Gastroesophageal sphincter (tissue), 4 donors: ENCODE data around the gene KLHDC4. TPM values are rescaled to one million over a fixed set of nuclear protein-coding genes. Genes with fewer than 3 reads are reported as not detected.

Experiments used
- ATAC-seq: fragments of 150-250 bp; one replicate; pipeline ENCODE4 v1.9.1; 2016; ENCODE audit warnings: mild to moderate bottlenecking, moderate library complexity
- H3K27ac ChIP-seq, 4 donors: fragments of 200-600 bp; sonication (generic) in 3 of 4; 1 replicate in 3 of 4; 2 replicates in 1 of 4; pipeline ENCODE4 v1.5.1; 2016 to 2019
- H3K27me3 ChIP-seq: fragments of 200-600 bp; sonication (generic); one replicate; pipeline ENCODE4 v1.5.1; 2019
- H3K36me3 ChIP-seq, 2 donors: fragments of 200-600 bp; sonication (generic); one replicate each; pipeline ENCODE4 v1.5.1; 2019; ENCODE audit warnings: control low read depth in 1 of 2
- H3K4me1 ChIP-seq, 3 donors: fragments of 200-600 bp; sonication (generic); 1 replicate in 2 of 3; 2 replicates in 1 of 3; pipeline ENCODE4 v1.5.1; 2016 to 2019; ENCODE audit warnings: control low read depth in 2 of 3
- H3K4me3 ChIP-seq, 2 donors: fragments of 200-600 bp; sonication (generic); one replicate each; pipeline ENCODE4 v1.5.1; 2019; ENCODE audit warnings: mild to moderate bottlenecking in 1 of 2, moderate library complexity in 1 of 2
- H3K9me3 ChIP-seq, 3 donors: fragments of 200-600 bp; sonication (generic); one replicate each; pipeline ENCODE4 v1.5.1; 2017 to 2019; ENCODE audit warnings: control low read depth in 2 of 3
- EP300 ChIP-seq: sonication (generic); formaldehyde crosslinking; IDR thresholded peaks from one replicate; pipeline ENCODE4 v1.6.1; 2017; ENCODE audit warnings: antibody characterized with exemption, mild to moderate bottlenecking
- POLR2A ChIP-seq, 2 donors: fragments of 450-650 bp; IDR thresholded peaks; one replicate each; pipeline ENCODE4 v1.6.1; 2017; ENCODE audit warnings: antibody characterized with exemption in 2 of 2, mild to moderate bottlenecking in 2 of 2, moderate library complexity in 1 of 2
- POLR2AphosphoS5 ChIP-seq: sonication (generic); formaldehyde crosslinking; IDR thresholded peaks from one replicate; pipeline ENCODE4 v1.6.1; 2017; ENCODE audit warnings: antibody characterized with exemption
- WGBS, 2 donors: methylation state at CpG; one replicate each; pipeline ENCODE4 v1.1.5; 2018; ENCODE audit warnings: low coverage in 1 of 2; 5-methylcytosine and 5-hydroxymethylcytosine counted together
- total RNA-seq, 4 donors: library from RNA; depleted of rRNA; stranded (reverse); fragments of >200 nt; gene quantifications; one replicate each; pipeline ENCODE4 v1.1.0, GENCODE V29; 2016
- TF ChIP-seq, protein P1 (sequence below), 4 experiments: fragments of 200-600 bp in 2 of 4; fragments of 450-650 bp in 2 of 4; sonication (generic) in 1 of 4; IDR thresholded peaks; one replicate each; pipeline ENCODE4 v1.5.1; 2017 to 2019; ENCODE audit warnings: antibody characterized with exemption in 4 of 4, mild to moderate bottlenecking in 2 of 4, moderate library complexity in 2 of 4

KLHDC4 gene
- total RNA-seq, 4 donors from 2014 or later: 9.8 to 33.8 (median 24.4) TPM

DNA sequence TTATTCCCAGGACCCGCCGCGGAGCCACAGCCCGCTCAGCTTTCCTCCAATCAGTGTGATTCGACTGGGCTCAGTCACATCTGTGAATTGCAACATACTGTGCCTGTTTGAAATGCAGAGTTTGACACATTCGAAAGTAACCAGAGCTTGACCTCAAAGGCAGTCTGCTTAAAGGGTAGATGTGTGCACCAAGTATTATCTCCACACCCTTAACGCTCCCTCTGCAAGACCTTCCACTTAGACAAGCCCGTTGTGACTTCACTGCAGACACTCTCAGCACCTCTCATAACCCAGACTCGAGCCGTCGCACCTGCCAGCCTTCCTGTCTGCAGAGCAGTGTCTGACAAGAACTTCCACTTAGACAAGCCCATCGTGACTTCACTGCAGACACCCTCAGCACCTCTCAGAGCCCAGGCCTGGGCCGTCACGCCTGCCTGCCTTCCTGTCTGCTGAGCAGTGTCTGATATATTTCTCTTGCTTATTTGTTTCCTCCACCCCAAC lies 3.7 kb downstream of the KLHDC4 start:
- H3K36me3 ChIP-seq: peaks cover 0 to 72% of the 10 kb centered on the region in 2 donors
- 78 to 87% methylated on average over 9 to 12 of the region's 14 CpGs for WGBS, 2 donors
- H3K4me1 ChIP-seq: peaks cover 0 to 29% (median 6%) of the 10 kb centered on the region in 3 donors
- no peak overlapping the region for H3K27ac ChIP-seq
- TF ChIP-seq EP300: no peak
- no peak for TF ChIP-seq POLR2A (IDR thresholded peaks at IDR 0.05)
- TF ChIP-seq POLR2AphosphoS5: no peak
- TF ChIP-seq, protein P1, sequence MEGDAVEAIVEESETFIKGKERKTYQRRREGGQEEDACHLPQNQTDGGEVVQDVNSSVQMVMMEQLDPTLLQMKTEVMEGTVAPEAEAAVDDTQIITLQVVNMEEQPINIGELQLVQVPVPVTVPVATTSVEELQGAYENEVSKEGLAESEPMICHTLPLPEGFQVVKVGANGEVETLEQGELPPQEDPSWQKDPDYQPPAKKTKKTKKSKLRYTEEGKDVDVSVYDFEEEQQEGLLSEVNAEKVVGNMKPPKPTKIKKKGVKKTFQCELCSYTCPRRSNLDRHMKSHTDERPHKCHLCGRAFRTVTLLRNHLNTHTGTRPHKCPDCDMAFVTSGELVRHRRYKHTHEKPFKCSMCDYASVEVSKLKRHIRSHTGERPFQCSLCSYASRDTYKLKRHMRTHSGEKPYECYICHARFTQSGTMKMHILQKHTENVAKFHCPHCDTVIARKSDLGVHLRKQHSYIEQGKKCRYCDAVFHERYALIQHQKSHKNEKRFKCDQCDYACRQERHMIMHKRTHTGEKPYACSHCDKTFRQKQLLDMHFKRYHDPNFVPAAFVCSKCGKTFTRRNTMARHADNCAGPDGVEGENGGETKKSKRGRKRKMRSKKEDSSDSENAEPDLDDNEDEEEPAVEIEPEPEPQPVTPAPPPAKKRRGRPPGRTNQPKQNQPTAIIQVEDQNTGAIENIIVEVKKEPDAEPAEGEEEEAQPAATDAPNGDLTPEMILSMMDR (IDR thresholded peaks at IDR 0.05): no peak
- H3K9me3 ChIP-seq: no peaks in the 10 kb centered on the region
- no peak for ATAC-seq
- no peak overlapping the region for H3K4me3 ChIP-seq
- H3K27me3 ChIP-seq: no peaks in the 10 kb centered on the region

DNA sequence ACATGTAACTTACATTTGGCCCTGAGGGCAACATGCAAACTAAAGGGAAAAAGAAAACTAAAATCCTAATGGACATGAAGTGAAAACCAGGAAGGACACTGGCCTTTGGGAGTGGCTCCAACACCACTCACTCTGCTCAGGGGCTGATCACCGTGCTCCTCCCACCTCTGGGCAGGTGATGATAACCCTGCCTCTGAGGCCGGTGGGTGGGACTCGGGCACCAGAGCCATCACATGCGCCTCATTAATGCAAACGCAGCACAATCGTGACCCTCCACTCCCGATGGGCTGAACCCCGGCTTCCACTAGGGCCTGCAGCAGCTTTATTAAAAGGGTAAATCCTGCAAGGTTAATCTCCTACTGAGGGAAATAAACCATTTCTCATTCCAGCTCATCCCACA lies 4.7 kb downstream of the KLHDC4 start:
- Histone ChIP-seq H3K36me3 (peaks cover 0 to 82% of the 10 kb centered on the region in 2 donors), H3K9me3 (no peaks in the 10 kb centered on the region), H3K27me3 (no peaks in the 10 kb centered on the region), H3K4me3 (no peak overlapping the region), H3K27ac (no peak overlapping the region), H3K4me1 (peaks cover 0 to 21% (median 6%) of the 10 kb centered on the region in 3 donors)
- WGBS, 2 donors: 91% methylated on average over 8 of the region's 8 CpGs; no CpG with 5 or more reads in 1 of the 2 donors
- ATAC-seq: no peak
- TF ChIP-seq POLR2AphosphoS5 (no peak), POLR2A (IDR thresholded peaks at IDR 0.05) (no peak), EP300 (no peak)
- TF ChIP-seq, protein P1 (IDR thresholded peaks at IDR 0.05): no peak

DNA sequence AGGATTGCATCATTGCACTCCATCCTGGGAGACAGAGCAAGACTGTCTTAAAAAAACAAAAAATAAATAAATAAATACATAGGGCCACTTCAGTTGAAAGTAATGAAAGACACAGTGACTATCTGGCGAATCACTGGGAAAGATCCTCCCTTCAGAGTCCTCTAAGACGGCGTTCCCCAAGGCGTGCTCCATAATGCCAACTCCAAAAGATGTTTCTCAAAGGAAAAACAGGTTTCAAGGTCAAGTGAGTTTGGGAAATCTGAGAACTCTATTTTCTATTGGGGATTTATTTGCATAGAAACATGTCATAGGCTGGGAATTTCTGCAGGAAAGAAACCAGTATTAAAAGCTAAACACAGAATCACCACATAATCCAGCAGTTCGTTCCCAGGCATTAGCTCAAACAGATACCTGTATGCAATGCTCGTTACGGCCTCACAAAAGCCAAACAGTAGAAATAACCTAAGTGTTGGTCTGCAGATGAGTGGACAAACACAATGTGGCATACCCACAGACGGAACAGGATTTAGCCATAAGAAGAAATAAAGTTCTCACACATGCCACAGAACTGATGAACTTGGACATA lies 7.9 kb downstream of the KLHDC4 start:
- 87 to 95% methylated on average over 7 to 8 of the region's 8 CpGs for WGBS, 2 donors
- H3K36me3 ChIP-seq: peaks cover 0 to 100% of the 10 kb centered on the region in 2 donors

DNA sequence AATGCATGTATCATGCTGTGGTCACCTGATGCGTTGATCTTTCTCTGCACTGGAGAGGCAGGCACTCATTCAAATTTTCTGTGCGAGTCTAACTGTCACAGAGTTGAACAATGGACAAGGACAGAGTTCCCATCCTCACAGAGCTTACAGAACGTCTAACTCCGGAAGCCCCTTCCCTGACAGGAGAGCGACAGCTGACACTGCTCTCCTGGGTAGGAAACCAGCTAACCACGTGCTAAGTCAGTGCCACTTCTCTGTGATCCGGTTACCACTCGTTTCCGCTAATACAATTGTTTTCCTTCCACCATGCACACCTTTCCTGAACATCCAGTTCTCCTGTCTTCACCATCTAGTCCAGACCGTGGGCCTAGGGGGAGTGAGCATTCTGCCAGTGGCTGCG lies 11.3 kb downstream of the KLHDC4 start:
- 81 to 87% methylated on average over 8 to 10 of the region's 11 CpGs for WGBS, 2 donors
- Histone ChIP-seq H3K36me3 (peaks cover 0 to 100% of the 10 kb centered on the region in 2 donors), H3K27me3 (no peaks in the 10 kb centered on the region)

More for the DNA sequence above, 7.9 kb downstream of the KLHDC4 start:
- Histone ChIP-seq H3K4me1 (no peaks in the 10 kb centered on the region), H3K27me3 (no peaks in the 10 kb centered on the region), H3K9me3 (no peaks in the 10 kb centered on the region), H3K27ac (no peak overlapping the region), H3K4me3 (no peak overlapping the region)
- TF ChIP-seq POLR2AphosphoS5 (no peak), EP300 (no peak), POLR2A (IDR thresholded peaks at IDR 0.05) (no peak)
- TF ChIP-seq, protein P1 (IDR thresholded peaks at IDR 0.05): no peak
- no peak for ATAC-seq

More for the DNA sequence above, 11.3 kb downstream of the KLHDC4 start:
- H3K27ac ChIP-seq: no peak overlapping the region
- TF ChIP-seq EP300 (no peak), POLR2A (IDR thresholded peaks at IDR 0.05) (no peak), POLR2AphosphoS5 (no peak)
- TF ChIP-seq, protein P1 (IDR thresholded peaks at IDR 0.05): no peak
- no peaks in the 10 kb centered on the region for H3K4me1 ChIP-seq
- no peak for ATAC-seq
- no peak overlapping the region for H3K4me3 ChIP-seq
- H3K9me3 ChIP-seq: no peaks in the 10 kb centered on the region
